Gastroesophageal sphincter (tissue), 4 donors: ENCODE measurements around the gene HSH2D. TPM values are rescaled to one million over a fixed set of nuclear protein-coding genes. Genes with fewer than 3 reads are reported as not detected.

Source experiments
- ATAC-seq: fragments of 150-250 bp; one replicate; pipeline ENCODE4 v1.9.1; 2016; ENCODE audit warnings: mild to moderate bottlenecking, moderate library complexity
- H3K27ac ChIP-seq, 4 donors: fragments of 200-600 bp; sonication (generic) in 3 of 4; 1 replicate in 3 of 4; 2 replicates in 1 of 4; pipeline ENCODE4 v1.5.1; 2016 to 2019
- H3K27me3 ChIP-seq: fragments of 200-600 bp; sonication (generic); one replicate; pipeline ENCODE4 v1.5.1; 2019
- H3K36me3 ChIP-seq, 2 donors: fragments of 200-600 bp; sonication (generic); one replicate each; pipeline ENCODE4 v1.5.1; 2019; ENCODE audit warnings: control low read depth in 1 of 2
- H3K4me1 ChIP-seq, 3 donors: fragments of 200-600 bp; sonication (generic); 1 replicate in 2 of 3; 2 replicates in 1 of 3; pipeline ENCODE4 v1.5.1; 2016 to 2019; ENCODE audit warnings: control low read depth in 2 of 3
- H3K4me3 ChIP-seq, 2 donors: fragments of 200-600 bp; sonication (generic); one replicate each; pipeline ENCODE4 v1.5.1; 2019; ENCODE audit warnings: mild to moderate bottlenecking in 1 of 2, moderate library complexity in 1 of 2
- H3K9me3 ChIP-seq, 3 donors: fragments of 200-600 bp; sonication (generic); one replicate each; pipeline ENCODE4 v1.5.1; 2017 to 2019; ENCODE audit warnings: control low read depth in 2 of 3
- EP300 ChIP-seq: sonication (generic); formaldehyde crosslinking; IDR thresholded peaks from one replicate; pipeline ENCODE4 v1.6.1; 2017; ENCODE audit warnings: antibody characterized with exemption, mild to moderate bottlenecking
- POLR2A ChIP-seq, 2 donors: fragments of 450-650 bp; IDR thresholded peaks; one replicate each; pipeline ENCODE4 v1.6.1; 2017; ENCODE audit warnings: antibody characterized with exemption in 2 of 2, mild to moderate bottlenecking in 2 of 2, moderate library complexity in 1 of 2
- POLR2AphosphoS5 ChIP-seq: sonication (generic); formaldehyde crosslinking; IDR thresholded peaks from one replicate; pipeline ENCODE4 v1.6.1; 2017; ENCODE audit warnings: antibody characterized with exemption
- WGBS, 2 donors: methylation state at CpG; one replicate each; pipeline ENCODE4 v1.1.5; 2018; ENCODE audit warnings: low coverage in 1 of 2; 5-methylcytosine and 5-hydroxymethylcytosine counted together
- total RNA-seq, 4 donors: library from RNA; depleted of rRNA; stranded (reverse); fragments of >200 nt; gene quantifications; one replicate each; pipeline ENCODE4 v1.1.0, GENCODE V29; 2016
- TF ChIP-seq, protein P1 (sequence below), 4 experiments: fragments of 200-600 bp in 2 of 4; fragments of 450-650 bp in 2 of 4; sonication (generic) in 1 of 4; IDR thresholded peaks; one replicate each; pipeline ENCODE4 v1.5.1; 2017 to 2019; ENCODE audit warnings: antibody characterized with exemption in 4 of 4, mild to moderate bottlenecking in 2 of 4, moderate library complexity in 2 of 4

The HSH2D gene
- total RNA-seq, 4 donors from 2014 or later, result 0.87 to 0.94 TPM; not detected in 2

DNA sequence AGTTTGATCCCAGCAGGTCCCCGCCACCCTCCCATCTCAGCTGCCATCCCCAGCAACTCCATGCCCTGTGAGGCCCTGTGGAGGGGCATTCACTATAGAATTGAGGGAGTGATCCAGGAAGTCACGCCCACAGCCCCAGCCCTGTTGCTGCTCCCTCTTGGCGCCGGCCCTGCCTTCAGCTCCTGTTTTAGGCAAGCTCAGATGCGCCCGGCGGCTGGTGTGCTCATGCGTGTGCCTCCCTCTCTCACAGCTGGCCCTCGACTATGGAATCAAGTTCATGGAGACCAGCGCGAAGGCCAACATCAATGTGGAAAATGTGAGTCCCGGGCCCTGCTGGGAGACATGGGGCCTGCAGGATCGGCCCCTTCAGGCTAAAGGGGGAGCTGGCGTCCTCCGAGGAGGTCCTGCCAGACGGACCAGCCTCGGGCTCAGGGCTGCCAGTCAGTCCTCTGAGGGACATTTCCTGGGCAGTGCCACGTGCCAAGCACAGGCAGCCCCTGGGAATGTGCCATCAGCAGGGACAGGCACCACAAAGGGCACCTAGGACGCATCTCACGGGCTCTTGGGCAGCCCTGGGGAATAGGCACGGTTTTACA, 15.6 kb upstream of the HSH2D start:
- Histone ChIP-seq H3K4me1 (no peaks in the 10 kb centered on the region), H3K36me3 (peaks cover 0 to 100% of the 10 kb centered on the region in 2 donors), H3K27ac (no peak overlapping the region), H3K27me3 (no peaks in the 10 kb centered on the region), H3K9me3 (no peaks in the 10 kb centered on the region), H3K4me3 (no peak overlapping the region)
- no peak for TF ChIP-seq POLR2AphosphoS5
- TF ChIP-seq, protein P1, sequence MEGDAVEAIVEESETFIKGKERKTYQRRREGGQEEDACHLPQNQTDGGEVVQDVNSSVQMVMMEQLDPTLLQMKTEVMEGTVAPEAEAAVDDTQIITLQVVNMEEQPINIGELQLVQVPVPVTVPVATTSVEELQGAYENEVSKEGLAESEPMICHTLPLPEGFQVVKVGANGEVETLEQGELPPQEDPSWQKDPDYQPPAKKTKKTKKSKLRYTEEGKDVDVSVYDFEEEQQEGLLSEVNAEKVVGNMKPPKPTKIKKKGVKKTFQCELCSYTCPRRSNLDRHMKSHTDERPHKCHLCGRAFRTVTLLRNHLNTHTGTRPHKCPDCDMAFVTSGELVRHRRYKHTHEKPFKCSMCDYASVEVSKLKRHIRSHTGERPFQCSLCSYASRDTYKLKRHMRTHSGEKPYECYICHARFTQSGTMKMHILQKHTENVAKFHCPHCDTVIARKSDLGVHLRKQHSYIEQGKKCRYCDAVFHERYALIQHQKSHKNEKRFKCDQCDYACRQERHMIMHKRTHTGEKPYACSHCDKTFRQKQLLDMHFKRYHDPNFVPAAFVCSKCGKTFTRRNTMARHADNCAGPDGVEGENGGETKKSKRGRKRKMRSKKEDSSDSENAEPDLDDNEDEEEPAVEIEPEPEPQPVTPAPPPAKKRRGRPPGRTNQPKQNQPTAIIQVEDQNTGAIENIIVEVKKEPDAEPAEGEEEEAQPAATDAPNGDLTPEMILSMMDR (IDR thresholded peaks at IDR 0.05), result no peak
- TF ChIP-seq POLR2A (IDR thresholded peaks at IDR 0.05), result no peak
- TF ChIP-seq EP300, result no peak
- WGBS, 2 donors, result no CpG with 5 or more reads among the region's 21 CpGs
- ATAC-seq, result no peak

DNA sequence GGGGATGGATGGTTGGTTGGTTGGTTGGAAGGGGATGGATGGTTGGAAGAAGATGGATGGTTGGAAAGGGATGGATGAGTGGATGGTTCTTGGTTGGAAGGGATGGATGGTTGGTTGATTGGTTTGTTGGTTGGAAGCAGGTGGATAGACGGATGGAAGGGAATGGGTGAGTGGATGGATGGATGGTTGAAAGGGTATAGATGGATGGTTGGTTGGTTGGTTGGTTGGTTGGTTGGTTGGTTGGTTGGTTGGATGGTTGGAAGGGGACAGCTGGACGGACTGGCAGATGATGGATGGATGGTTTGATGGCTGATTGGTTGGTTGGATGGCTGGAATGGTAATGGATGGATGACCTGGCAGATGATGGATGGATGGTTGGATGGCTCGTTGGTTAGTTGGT, 11.8 kb upstream of the HSH2D start:
- no peak overlapping the region for H3K27ac ChIP-seq
- no peaks in the 10 kb centered on the region for H3K27me3 ChIP-seq
- 73 to 93% methylated on average over 3 of the region's 3 CpGs for WGBS, 2 donors
- TF ChIP-seq, protein P1 (IDR thresholded peaks at IDR 0.05), result no peak
- TF ChIP-seq POLR2A (IDR thresholded peaks at IDR 0.05) (no peak), POLR2AphosphoS5 (no peak), EP300 (no peak)
- H3K4me1 ChIP-seq, result no peaks in the 10 kb centered on the region
- peaks cover 0 to 78% of the 10 kb centered on the region in 2 donors for H3K36me3 ChIP-seq
- no peak for ATAC-seq
- H3K4me3 ChIP-seq, result no peak overlapping the region
- no peaks in the 10 kb centered on the region for H3K9me3 ChIP-seq

- WGBS, 2 donors, result no CpG with 5 or more reads among the region's 4 CpGs
- Histone ChIP-seq H3K36me3 (peaks cover 0 to 57% of the 10 kb centered on the region in 2 donors), H3K4me3 (no peak overlapping the region)
Observed at GRCh38 chr19:16133818-16134217, 9.7 kb upstream of the HSH2D start.

DNA sequence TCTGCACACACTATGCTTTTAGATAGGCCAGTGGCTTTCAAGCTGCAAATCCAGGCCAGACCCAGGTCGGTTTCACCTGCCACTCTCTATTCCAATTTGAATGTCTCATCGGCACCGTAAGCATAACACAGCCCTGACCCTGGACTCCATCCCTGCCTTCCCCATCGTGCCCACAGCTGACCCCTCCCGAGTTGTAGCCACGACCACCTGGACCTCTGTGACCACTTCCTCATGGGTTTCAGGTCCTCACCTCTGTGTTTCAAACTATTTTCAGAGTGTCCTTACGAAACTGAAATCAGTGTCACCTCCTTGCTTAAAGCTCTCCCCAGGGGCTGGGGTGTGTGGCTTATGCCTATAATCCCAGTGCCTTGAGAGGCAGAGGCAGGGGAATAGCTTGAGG, 9.0 kb upstream of the HSH2D start:
- no peak overlapping the region for H3K27ac ChIP-seq
- ATAC-seq, result no peak
- H3K36me3 ChIP-seq, result peaks cover 0 to 50% of the 10 kb centered on the region in 2 donors
- no peak overlapping the region for H3K4me3 ChIP-seq
- no peaks in the 10 kb centered on the region for H3K9me3 ChIP-seq
- no peaks in the 10 kb centered on the region for H3K4me1 ChIP-seq
- H3K27me3 ChIP-seq, result no peaks in the 10 kb centered on the region
- WGBS, 2 donors, result 68 to 85% methylated on average over 4 to 6 of the region's 7 CpGs
- TF ChIP-seq POLR2AphosphoS5, result no peak

More at GRCh38 chr19:16133818-16134217, 9.7 kb upstream of the HSH2D start:
- no peak for ATAC-seq
- TF ChIP-seq EP300 (no peak), POLR2A (IDR thresholded peaks at IDR 0.05) (no peak)
- TF ChIP-seq, protein P1 (IDR thresholded peaks at IDR 0.05), result no peak
- no peak overlapping the region for H3K27ac ChIP-seq
- no peaks in the 10 kb centered on the region for H3K9me3 ChIP-seq
- H3K4me1 ChIP-seq, result no peaks in the 10 kb centered on the region
- no peaks in the 10 kb centered on the region for H3K27me3 ChIP-seq

- no peak for ATAC-seq
- 63 to 90% methylated on average over 4 of the region's 4 CpGs for WGBS, 2 donors
- no peak overlapping the region for H3K4me3 ChIP-seq
- H3K36me3 ChIP-seq, result peaks cover 0 to 39% of the 10 kb centered on the region in 2 donors
- H3K27me3 ChIP-seq, result no peaks in the 10 kb centered on the region
- no peaks in the 10 kb centered on the region for H3K9me3 ChIP-seq
- H3K27ac ChIP-seq, result no peak overlapping the region
- no peaks in the 10 kb centered on the region for H3K4me1 ChIP-seq
- TF ChIP-seq, protein P1 (IDR thresholded peaks at IDR 0.05), result no peak
- TF ChIP-seq POLR2AphosphoS5 (no peak), POLR2A (IDR thresholded peaks at IDR 0.05) (no peak)
Observed at GRCh38 chr19:16135430-16136127, 7.9 kb upstream of the HSH2D start.
